CD8-positive, alpha-beta memory T cell (primary cell): ENCODE data around the gene LRRC8D. TPM values are rescaled to one million over a fixed set of nuclear protein-coding genes. Genes with fewer than 3 reads are reported as not detected.

Source experiments
- CTCF ChIA-PET: fragments of 350-600 bp; sonication (Branson Sonifier 250); formaldehyde crosslinking; loops from one replicate; lab custom pipeline; 2021; ENCODE audit warnings: antibody characterized with exemption; lab: Charles Lee
- POLR2A ChIA-PET: fragments of 350-600 bp; sonication (Branson Sonifier 250); formaldehyde crosslinking; loops from one replicate; lab custom pipeline; 2021; ENCODE audit warnings: antibody characterized with exemption; lab: Charles Lee
- DNase-seq, 5 donors: peaks; one replicate each; pipeline versions ENCODE4 v3.0.0 to v3.0.0-alpha.2; 2020 to 2022; ENCODE audit warnings: mixed read lengths in 1 of 5
- H3K27ac ChIP-seq: one replicate; pipeline ENCODE4 v1.7.0; 2013; ENCODE audit warnings: low read depth, mild to moderate bottlenecking, low read length, moderate library complexity
- H3K27me3 ChIP-seq: 2 replicates; pipeline ENCODE4 v1.7.0; 2013; ENCODE audit warnings: low read length, mild to moderate bottlenecking; ENCODE audit not compliant: insufficient read depth, poor library complexity, severe bottlenecking
- H3K36me3 ChIP-seq: 2 replicates; pipeline ENCODE4 v1.7.0; 2013; ENCODE audit warnings: mild to moderate bottlenecking, low read length, moderate library complexity; ENCODE audit not compliant: insufficient read depth
- H3K4me1 ChIP-seq: 2 replicates; pipeline ENCODE4 v1.7.0; 2013; ENCODE audit warnings: mild to moderate bottlenecking, low read length, moderate library complexity; ENCODE audit not compliant: insufficient read depth
- H3K4me3 ChIP-seq: 2 replicates; pipeline ENCODE4 v1.7.0; 2013; ENCODE audit warnings: mild to moderate bottlenecking, low read length
- H3K9me3 ChIP-seq: 2 replicates; pipeline ENCODE4 v1.7.0; 2013; ENCODE audit warnings: mild to moderate bottlenecking, low read length
- H3K27ac Mint-ChIP-seq, 8 donors: one replicate each; pipeline ENCODE4 v1.8.0; 2020 to 2021; ENCODE audit warnings: mixed read lengths in 8 of 8, mild to moderate bottlenecking in 6 of 8, inconsistent platforms in 3 of 8, moderate library complexity in 3 of 8
- H3K27me3 Mint-ChIP-seq, 2 donors: one replicate each; pipeline ENCODE4 v1.8.0; 2020 to 2021; ENCODE audit warnings: mixed read lengths in 2 of 2, mild to moderate bottlenecking in 1 of 2, moderate library complexity in 1 of 2
- H3K36me3 Mint-ChIP-seq, 3 donors: one replicate each; pipeline ENCODE4 v1.8.0; 2020 to 2021; ENCODE audit warnings: mixed read lengths in 3 of 3, inconsistent platforms in 1 of 3, mild to moderate bottlenecking in 1 of 3
- H3K4me1 Mint-ChIP-seq, 3 donors: one replicate each; pipeline ENCODE4 v1.8.0; 2020 to 2021; ENCODE audit warnings: mixed read lengths in 3 of 3, inconsistent platforms in 1 of 3, mild to moderate bottlenecking in 1 of 3
- H3K4me3 Mint-ChIP-seq, 7 donors: one replicate each; pipeline ENCODE4 v1.8.0; 2020 to 2021; ENCODE audit warnings: mixed read lengths in 7 of 7, mild to moderate bottlenecking in 6 of 7, moderate library complexity in 4 of 7, inconsistent platforms in 2 of 7
- H3K9me3 Mint-ChIP-seq, 5 donors: one replicate each; pipeline ENCODE4 v1.8.0; 2020 to 2022; ENCODE audit warnings: mixed read lengths in 5 of 5, mild to moderate bottlenecking in 3 of 5, moderate library complexity in 2 of 5, inconsistent platforms in 1 of 5
- polyA plus RNA-seq: library from polyadenylated mRNA; unstranded; fragments of 300-500 nt; fragmentation: Illumina TruSeq; gene quantifications from one replicate; pipeline ENCODE4 v1.2.3, GENCODE V29; 2021
- total RNA-seq, 2 experiments: library from RNA; stranded (reverse); gene quantifications; one replicate each; pipeline ENCODE4 v1.2.3, GENCODE V29; 2021

Gene LRRC8D
- total and polyA plus RNA-seq, 3 experiments from 2014 or later, result 39.0 to 56.3 (median 41.9) TPM

DNA sequence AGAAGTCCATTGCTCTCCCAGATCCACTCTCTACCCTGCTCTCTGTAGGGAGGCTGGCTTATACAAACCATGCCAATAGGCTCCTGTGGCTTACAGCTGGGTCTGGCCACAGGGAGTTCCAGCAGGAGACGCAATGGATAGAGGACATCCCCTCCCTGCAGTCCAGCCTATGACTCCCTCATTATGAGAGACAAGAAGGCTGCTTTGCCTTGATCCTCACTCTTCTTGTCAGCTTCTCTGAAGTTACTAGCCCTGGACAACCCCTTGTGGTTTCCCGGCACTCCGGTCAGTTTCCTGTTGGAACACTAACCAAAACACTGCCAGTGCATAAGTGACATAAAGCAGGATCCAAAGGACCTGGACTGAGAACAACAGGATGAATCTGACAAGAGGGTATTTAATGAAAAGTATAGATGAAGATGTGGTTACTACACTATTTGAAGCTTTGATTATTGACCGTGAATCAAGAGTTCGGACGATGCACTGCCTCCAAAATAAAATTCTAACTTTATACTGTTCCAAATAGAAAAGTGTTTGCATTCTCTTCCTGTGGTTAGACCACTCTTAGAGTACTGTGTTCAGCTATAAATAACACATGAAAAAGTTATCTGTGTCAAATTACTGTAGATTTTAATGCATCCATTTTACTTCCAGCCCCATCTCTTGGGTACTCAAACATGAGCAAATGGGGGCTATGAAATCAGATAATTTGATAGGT lies 141.4 kb downstream of the LRRC8D start:
- no peak overlapping the region for H3K27ac ChIP-seq
- H3K4me3 Mint-ChIP-seq, result no peak overlapping the region
- peaks cover 11% of the 10 kb centered on the region for H3K4me1 ChIP-seq
- no peaks in the 10 kb centered on the region for H3K27me3 ChIP-seq
- peaks cover 0 to 6% (median 2%) of the 10 kb centered on the region in 3 donors for H3K36me3 Mint-ChIP-seq
- no peak overlapping the region for H3K27ac Mint-ChIP-seq
- DNase-seq, result no peak
- H3K9me3 Mint-ChIP-seq, result peaks cover 0 to 3% (median 2%) of the 10 kb centered on the region in 5 donors
- H3K4me3 ChIP-seq, result no peak overlapping the region
- H3K27me3 Mint-ChIP-seq, result peaks cover 5 to 19% of the 10 kb centered on the region in 2 donors
- H3K4me1 Mint-ChIP-seq, result peaks cover 16 to 28% (median 22%) of the 10 kb centered on the region in 3 donors
- ChIA-PET CTCF (interaction anchor here (1.1 kb wide), 1 partner anchor 70 kb away, joined by 5 read pairs; no protein-coding TSS in a partner anchor), POLR2A (no interaction called here)
- H3K9me3 ChIP-seq, result no peaks in the 10 kb centered on the region
- no peaks in the 10 kb centered on the region for H3K36me3 ChIP-seq

DNA sequence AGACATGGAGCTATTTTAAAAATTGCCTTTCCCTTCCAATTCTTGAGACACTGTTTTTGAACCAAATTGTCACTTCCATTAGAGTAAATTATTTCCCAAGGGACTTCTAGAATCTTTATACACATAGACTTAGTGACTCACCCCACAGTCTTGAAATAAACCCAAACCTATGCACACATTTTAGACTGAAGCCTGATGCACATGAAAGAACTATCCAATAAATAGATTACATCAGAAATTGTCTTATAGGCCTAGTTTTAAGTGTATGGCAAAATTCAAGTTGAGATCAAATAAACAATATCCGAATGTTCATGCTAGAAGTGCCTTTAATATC lies 141.9 kb downstream of the LRRC8D start:
- Mint-ChIP-seq H3K27ac (no peak overlapping the region), H3K4me1 (peaks cover 13 to 23% (median 19%) of the 10 kb centered on the region in 3 donors)
- POLR2A ChIA-PET, result no interaction called here

DNA sequence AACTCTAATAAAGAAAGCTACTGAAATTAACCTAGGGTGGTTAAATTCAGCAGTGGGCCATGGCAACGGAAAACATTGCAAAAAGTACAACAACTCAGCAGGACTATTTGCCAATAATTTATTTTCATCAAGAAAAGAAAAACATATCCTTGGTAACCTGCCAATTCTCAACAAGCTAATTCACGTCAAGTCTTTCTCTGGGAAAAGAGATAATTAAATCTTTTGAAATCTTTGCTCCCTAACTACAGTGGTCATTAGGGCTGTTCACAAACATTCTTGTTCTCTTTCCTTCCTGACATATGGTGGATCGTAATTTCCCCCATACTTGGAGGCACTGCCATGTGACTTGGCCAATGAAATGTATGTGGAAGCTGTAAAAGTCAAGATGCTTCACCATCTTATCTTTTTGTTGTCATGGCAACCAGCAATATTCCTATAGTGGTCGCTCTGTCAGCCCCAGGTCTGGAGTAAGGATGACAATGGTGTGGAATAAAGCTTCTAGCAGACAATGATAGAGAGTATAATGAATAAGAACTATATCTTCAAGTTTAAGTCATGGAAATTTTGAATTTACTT lies 144.4 kb downstream of the LRRC8D start:
- ChIA-PET CTCF (no interaction called here), POLR2A (interaction anchor here (0.6 kb wide), 1 partner anchor 143 kb away, joined by 3 read pairs; no protein-coding TSS in a partner anchor)
- Histone ChIP-seq H3K36me3 (no peaks in the 10 kb centered on the region), H3K4me3 (no peak overlapping the region), H3K27me3 (no peaks in the 10 kb centered on the region), H3K27ac (no peak overlapping the region), H3K9me3 (no peaks in the 10 kb centered on the region), H3K4me1 (no peaks in the 10 kb centered on the region)
- peaks cover 0 to 2% (median 0%) of the 10 kb centered on the region in 3 donors for H3K36me3 Mint-ChIP-seq
- peaks cover under 1 to 5% of the 10 kb centered on the region in 2 donors for H3K27me3 Mint-ChIP-seq
- peaks cover 0 to 7% (median 6%) of the 10 kb centered on the region in 3 donors for H3K4me1 Mint-ChIP-seq
- DNase-seq, result no peak
- H3K4me3 Mint-ChIP-seq, result no peak overlapping the region
- no peak overlapping the region for H3K27ac Mint-ChIP-seq
- peaks cover 0 to under 1% (median 0%) of the 10 kb centered on the region in 5 donors for H3K9me3 Mint-ChIP-seq

More for the DNA sequence above, 141.9 kb downstream of the LRRC8D start:
- Histone ChIP-seq H3K4me1 (peaks cover 6% of the 10 kb centered on the region), H3K9me3 (no peaks in the 10 kb centered on the region), H3K4me3 (no peak overlapping the region), H3K27ac (no peak overlapping the region), H3K36me3 (no peaks in the 10 kb centered on the region), H3K27me3 (no peaks in the 10 kb centered on the region)
- peaks cover 0 to 3% (median 2%) of the 10 kb centered on the region in 5 donors for H3K9me3 Mint-ChIP-seq
- no peak for DNase-seq
- CTCF ChIA-PET, result interaction anchor here (0.8 to 1.1 kb wide), 2 partner anchors 70 to 119 kb away, joined by 3 to 5 read pairs; no protein-coding TSS in a partner anchor
- H3K4me3 Mint-ChIP-seq, result no peak overlapping the region
- H3K36me3 Mint-ChIP-seq, result peaks cover 0 to 6% (median 2%) of the 10 kb centered on the region in 3 donors
- peaks cover 5 to 16% of the 10 kb centered on the region in 2 donors for H3K27me3 Mint-ChIP-seq

- Mint-ChIP-seq H3K27me3 (peaks cover 0 to 5% of the 10 kb centered on the region in 2 donors), H3K36me3 (peaks cover 0 to 2% (median 0%) of the 10 kb centered on the region in 3 donors), H3K4me1 (peaks cover 0 to 7% (median 6%) of the 10 kb centered on the region in 3 donors), H3K27ac (peak overlapping the region in 1 of 8 donors; percentile 3), H3K4me3 (no peak overlapping the region), H3K9me3 (no peaks in the 10 kb centered on the region)
- Histone ChIP-seq H3K4me1 (no peaks in the 10 kb centered on the region), H3K9me3 (no peaks in the 10 kb centered on the region), H3K4me3 (no peak overlapping the region), H3K27ac (no peak overlapping the region), H3K27me3 (no peaks in the 10 kb centered on the region), H3K36me3 (no peaks in the 10 kb centered on the region)
- CTCF ChIA-PET, result no interaction called here
- POLR2A ChIA-PET, result no interaction called here
- no peak for DNase-seq
These were observed 145.8 kb downstream of the LRRC8D start for GRCh38 chr1:89966656-89967055.

DNA sequence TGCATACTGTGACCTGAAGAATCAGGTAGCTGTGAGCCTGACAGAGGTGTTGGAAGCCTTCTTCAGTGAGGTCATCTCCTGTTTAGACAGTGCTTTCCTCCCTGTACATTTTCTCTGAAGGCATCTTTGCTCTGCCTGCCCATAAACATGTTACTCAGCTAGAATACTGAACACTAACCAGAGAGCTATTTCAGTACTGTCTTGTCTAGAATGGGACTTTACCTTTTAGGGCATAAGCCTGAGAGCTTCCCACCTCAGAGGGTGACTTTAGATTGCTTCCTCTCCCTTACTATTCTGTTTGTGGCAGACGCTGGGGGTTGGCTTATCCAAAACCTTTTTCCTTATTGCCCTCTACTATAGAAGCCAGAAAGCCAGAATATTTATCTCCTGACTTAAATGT lies 150.8 kb downstream of the LRRC8D start:
- Mint-ChIP-seq H3K9me3 (no peaks in the 10 kb centered on the region), H3K4me3 (no peak overlapping the region), H3K4me1 (no peaks in the 10 kb centered on the region), H3K27me3 (peaks cover 4 to 10% of the 10 kb centered on the region in 2 donors), H3K27ac (no peak overlapping the region), H3K36me3 (no peaks in the 10 kb centered on the region)
- no peaks in the 10 kb centered on the region for H3K36me3 ChIP-seq
- H3K27ac ChIP-seq, result no peak overlapping the region
- no peak for DNase-seq
- H3K9me3 ChIP-seq, result no peaks in the 10 kb centered on the region
- H3K4me3 ChIP-seq, result no peak overlapping the region
- ChIA-PET CTCF (interaction anchor here (0.8 to 1.7 kb wide), 2 partner anchors 12 to 128 kb away, joined by 3 read pairs; no protein-coding TSS in a partner anchor), POLR2A (no interaction called here)
- H3K4me1 ChIP-seq, result no peaks in the 10 kb centered on the region
- H3K27me3 ChIP-seq, result no peaks in the 10 kb centered on the region

DNA sequence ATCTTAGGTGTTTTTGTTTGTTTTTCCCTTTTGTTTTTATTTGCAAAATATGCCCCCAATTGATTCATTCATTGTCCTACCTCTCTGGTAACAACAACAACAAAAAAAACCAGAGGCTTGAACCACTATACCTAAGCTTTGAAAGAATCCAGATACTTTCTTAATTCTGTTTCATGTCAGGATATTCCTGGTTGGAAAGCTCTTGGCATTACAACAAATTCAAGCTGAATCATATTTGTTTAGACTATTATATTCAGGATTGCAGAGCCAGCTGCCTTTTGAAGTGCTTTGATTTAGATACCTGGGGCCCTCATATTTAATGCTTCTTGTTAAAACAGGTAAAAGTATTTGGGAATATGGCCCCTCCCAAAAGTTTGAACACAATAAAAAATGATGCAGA lies 151.2 kb downstream of the LRRC8D start:
- Histone ChIP-seq H3K27me3 (no peaks in the 10 kb centered on the region), H3K4me3 (no peak overlapping the region), H3K36me3 (no peaks in the 10 kb centered on the region), H3K27ac (no peak overlapping the region), H3K4me1 (no peaks in the 10 kb centered on the region), H3K9me3 (no peaks in the 10 kb centered on the region)
- no peaks in the 10 kb centered on the region for H3K9me3 Mint-ChIP-seq
- no peaks in the 10 kb centered on the region for H3K36me3 Mint-ChIP-seq
- no peak overlapping the region for H3K4me3 Mint-ChIP-seq
- no peak for DNase-seq
- no peaks in the 10 kb centered on the region for H3K4me1 Mint-ChIP-seq
- H3K27me3 Mint-ChIP-seq, result peaks cover 4 to 10% of the 10 kb centered on the region in 2 donors
- H3K27ac Mint-ChIP-seq, result no peak overlapping the region
- POLR2A ChIA-PET, result no interaction called here
- CTCF ChIA-PET, result interaction anchor here (0.8 kb wide), 1 partner anchor 12 kb away, joined by 3 read pairs; no protein-coding TSS in a partner anchor

GRCh38 chr1:89973471-89974127 lies 152.8 kb downstream of the LRRC8D start:
- H3K27ac ChIP-seq, result no peak overlapping the region
- H3K27me3 ChIP-seq, result no peaks in the 10 kb centered on the region
- H3K4me3 Mint-ChIP-seq, result peak overlapping the region in 1 of 7 donors; percentile 14
- H3K4me1 ChIP-seq, result no peaks in the 10 kb centered on the region
- POLR2A ChIA-PET, result no interaction called here
- no peak for DNase-seq
- H3K9me3 ChIP-seq, result no peaks in the 10 kb centered on the region
- peaks cover 5 to 10% of the 10 kb centered on the region in 2 donors for H3K27me3 Mint-ChIP-seq
- no peaks in the 10 kb centered on the region for H3K9me3 Mint-ChIP-seq
- no peaks in the 10 kb centered on the region for H3K36me3 ChIP-seq
- no peaks in the 10 kb centered on the region for H3K4me1 Mint-ChIP-seq
- H3K27ac Mint-ChIP-seq, result no peak overlapping the region
- no peak overlapping the region for H3K4me3 ChIP-seq
- CTCF ChIA-PET, result no interaction called here
- H3K36me3 Mint-ChIP-seq, result no peaks in the 10 kb centered on the region

DNA sequence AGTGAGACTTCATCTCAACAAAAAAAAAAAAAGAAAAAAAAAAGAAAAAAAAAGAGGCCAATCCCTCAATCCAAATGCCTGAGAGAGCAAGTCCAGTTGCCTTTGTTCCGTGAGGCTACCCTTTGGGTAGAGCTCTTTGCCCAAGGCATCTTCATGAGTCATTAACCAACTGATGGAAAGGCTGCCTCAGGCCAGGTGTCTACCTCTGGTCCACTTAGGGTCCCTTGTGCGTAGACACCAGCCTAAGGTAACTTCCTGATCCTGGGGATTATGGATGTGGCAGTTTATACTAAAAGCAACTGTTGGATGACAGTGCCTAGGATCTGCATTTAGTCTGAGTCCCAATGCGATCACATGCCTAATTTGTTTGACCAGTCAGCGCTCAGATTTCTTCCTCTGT lies 153.4 kb downstream of the LRRC8D start:
- Histone ChIP-seq H3K36me3 (no peaks in the 10 kb centered on the region), H3K4me1 (no peaks in the 10 kb centered on the region), H3K9me3 (no peaks in the 10 kb centered on the region), H3K4me3 (no peak overlapping the region), H3K27ac (no peak overlapping the region), H3K27me3 (no peaks in the 10 kb centered on the region)
- no peak overlapping the region for H3K27ac Mint-ChIP-seq
- H3K9me3 Mint-ChIP-seq, result no peaks in the 10 kb centered on the region
- H3K4me1 Mint-ChIP-seq, result no peaks in the 10 kb centered on the region
- ChIA-PET CTCF (no interaction called here), POLR2A (no interaction called here)
- H3K27me3 Mint-ChIP-seq, result peaks cover 5 to 10% of the 10 kb centered on the region in 2 donors
- no peak for DNase-seq
- H3K36me3 Mint-ChIP-seq, result no peaks in the 10 kb centered on the region
- H3K4me3 Mint-ChIP-seq, result no peak overlapping the region
